ENCODE data around the gene CATSPERE. TPM values are rescaled to one million over a fixed set of nuclear protein-coding genes. Genes with fewer than 3 reads are reported as not detected.

Gene CATSPERE
- total and polyA plus RNA-seq, 10 donors: 0.50 to 4.0 (median 1.1) TPM

DNA sequence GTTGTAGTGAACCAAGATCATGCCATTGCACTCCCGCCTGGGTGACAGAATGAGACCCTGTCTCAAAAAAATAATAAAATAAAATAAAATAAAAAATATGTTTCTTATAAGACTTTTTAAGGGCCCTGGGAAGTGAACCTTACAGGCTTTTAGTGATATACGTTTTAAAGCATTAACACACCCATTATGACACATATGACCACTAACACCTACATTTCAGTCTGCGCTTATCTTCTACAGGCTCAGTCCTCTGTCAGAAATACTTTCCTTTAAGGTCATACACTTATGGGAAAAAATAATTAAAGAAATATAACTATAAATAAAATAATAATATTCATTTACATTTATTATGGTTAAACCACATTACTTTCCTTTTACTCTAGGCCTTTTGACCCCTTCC, 31.3 kb upstream of the CATSPERE start:
- no peaks in the 10 kb centered on the region for H3K27me3 ChIP-seq (replicated peaks in 1 of 7)
- TF ChIP-seq POLR2A (IDR thresholded peaks at IDR 0.05): no peak
- TF ChIP-seq POLR2AphosphoS5 (IDR thresholded peaks at IDR 0.05): no peak
- TF ChIP-seq, protein P1, sequence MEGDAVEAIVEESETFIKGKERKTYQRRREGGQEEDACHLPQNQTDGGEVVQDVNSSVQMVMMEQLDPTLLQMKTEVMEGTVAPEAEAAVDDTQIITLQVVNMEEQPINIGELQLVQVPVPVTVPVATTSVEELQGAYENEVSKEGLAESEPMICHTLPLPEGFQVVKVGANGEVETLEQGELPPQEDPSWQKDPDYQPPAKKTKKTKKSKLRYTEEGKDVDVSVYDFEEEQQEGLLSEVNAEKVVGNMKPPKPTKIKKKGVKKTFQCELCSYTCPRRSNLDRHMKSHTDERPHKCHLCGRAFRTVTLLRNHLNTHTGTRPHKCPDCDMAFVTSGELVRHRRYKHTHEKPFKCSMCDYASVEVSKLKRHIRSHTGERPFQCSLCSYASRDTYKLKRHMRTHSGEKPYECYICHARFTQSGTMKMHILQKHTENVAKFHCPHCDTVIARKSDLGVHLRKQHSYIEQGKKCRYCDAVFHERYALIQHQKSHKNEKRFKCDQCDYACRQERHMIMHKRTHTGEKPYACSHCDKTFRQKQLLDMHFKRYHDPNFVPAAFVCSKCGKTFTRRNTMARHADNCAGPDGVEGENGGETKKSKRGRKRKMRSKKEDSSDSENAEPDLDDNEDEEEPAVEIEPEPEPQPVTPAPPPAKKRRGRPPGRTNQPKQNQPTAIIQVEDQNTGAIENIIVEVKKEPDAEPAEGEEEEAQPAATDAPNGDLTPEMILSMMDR (IDR thresholded peaks at IDR 0.05 in 8 of 11, conservative IDR thresholded peaks at IDR 0.05 in 3 of 11): no peak
- H3K27ac ChIP-seq: no peak overlapping the region
- peaks cover 0 to 21% (median 6%) of the 10 kb centered on the region in 6 donors for H3K4me1 ChIP-seq
- WGBS, 5 donors: 74 to 94% (median 91%) methylated on average over 3 of the region's 3 CpGs
- DNase-seq: no peak
- H3K36me3 ChIP-seq: peaks cover 0 to 75% (median 32%) of the 10 kb centered on the region in 6 donors
- H3K9me3 ChIP-seq: no peaks in the 10 kb centered on the region
- intact Hi-C loops (cut with DNase I; ENCODE audit: low total_unique reads): no loop called here
- no peak overlapping the region for H3K4me3 ChIP-seq

DNA sequence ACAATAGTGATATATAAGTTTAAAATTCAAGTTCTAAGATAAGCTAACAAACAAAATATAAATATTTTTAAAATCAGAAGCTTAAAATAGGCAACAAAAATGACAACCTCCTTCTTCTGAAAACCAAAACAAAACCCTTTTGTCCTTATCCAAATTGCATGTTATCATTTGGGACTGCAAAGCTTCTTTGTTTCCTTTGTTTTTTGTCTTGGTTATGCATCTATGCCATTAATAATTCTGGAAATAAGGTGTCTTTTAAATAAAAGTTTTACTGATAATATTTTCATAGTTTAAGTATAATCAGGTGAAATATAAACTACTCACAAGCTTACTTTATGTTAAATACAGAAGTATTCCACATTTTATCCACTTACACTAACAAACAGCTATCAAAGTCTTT, 29.9 kb upstream of the CATSPERE start:
- DNase-seq: no peak
- no peak overlapping the region for H3K4me3 ChIP-seq
- TF ChIP-seq POLR2A (IDR thresholded peaks at IDR 0.05): no peak
- TF ChIP-seq, protein P1 (IDR thresholded peaks at IDR 0.05 in 8 of 11, conservative IDR thresholded peaks at IDR 0.05 in 3 of 11): no peak
- TF ChIP-seq POLR2AphosphoS5 (IDR thresholded peaks at IDR 0.05): no peak
- no peaks in the 10 kb centered on the region for H3K27me3 ChIP-seq (replicated peaks in 1 of 7)
- H3K36me3 ChIP-seq: peaks cover 0 to 75% (median 37%) of the 10 kb centered on the region in 6 donors
- H3K4me1 ChIP-seq: peaks cover 0 to 21% (median 6%) of the 10 kb centered on the region in 6 donors
- H3K27ac ChIP-seq: no peak overlapping the region
- intact Hi-C loops (cut with DNase I; ENCODE audit: low total_unique reads): no loop called here
- H3K9me3 ChIP-seq: no peaks in the 10 kb centered on the region

DNA sequence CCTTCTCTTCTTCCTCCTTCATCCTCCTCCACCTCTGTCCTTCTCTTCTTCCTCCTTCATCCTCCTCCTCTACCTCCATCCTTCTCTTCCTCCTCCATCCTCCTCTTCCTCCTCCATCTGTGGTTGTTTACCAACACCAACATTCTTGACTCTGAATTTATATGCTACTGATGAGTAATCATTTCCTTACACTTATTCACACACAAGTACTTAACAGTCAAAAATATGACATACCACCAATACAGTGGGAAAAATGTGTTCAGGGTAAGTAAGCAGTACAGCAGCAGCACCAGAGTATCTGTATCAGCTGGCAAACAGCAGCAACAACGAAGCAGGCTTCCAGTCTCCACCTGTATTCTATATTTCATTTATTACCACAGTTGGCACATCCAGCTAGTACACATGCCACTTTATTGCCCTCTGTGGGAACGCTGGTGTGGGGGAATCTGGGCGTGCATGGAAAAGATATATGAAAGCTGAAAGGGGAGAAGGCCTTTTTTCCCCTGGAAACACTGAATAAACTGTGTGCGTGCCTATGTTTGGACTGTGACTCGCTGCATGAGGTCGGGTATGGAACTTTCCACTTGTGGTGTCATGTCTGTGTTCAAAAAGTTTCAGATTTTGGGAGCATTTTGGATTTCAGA, 25.4 kb upstream of the CATSPERE start:
- Histone ChIP-seq H3K27me3 (replicated peaks in 1 of 7) (no peaks in the 10 kb centered on the region), H3K27ac (no peak overlapping the region), H3K36me3 (peaks cover 0 to 81% (median 38%) of the 10 kb centered on the region in 6 donors), H3K4me3 (no peak overlapping the region), H3K4me1 (peaks cover 0 to 25% (median 4%) of the 10 kb centered on the region in 6 donors), H3K9me3 (no peaks in the 10 kb centered on the region)
- TF ChIP-seq, protein P1 (IDR thresholded peaks at IDR 0.05 in 8 of 11, conservative IDR thresholded peaks at IDR 0.05 in 3 of 11): no peak
- no peak for TF ChIP-seq POLR2AphosphoS5 (IDR thresholded peaks at IDR 0.05)
- TF ChIP-seq POLR2A (IDR thresholded peaks at IDR 0.05): no peak
- intact Hi-C loops (cut with DNase I; ENCODE audit: low total_unique reads): no loop called here
- 84 to 93% (median 89%) methylated on average over 6 of the region's 6 CpGs for WGBS, 5 donors
- no peak for DNase-seq

DNA sequence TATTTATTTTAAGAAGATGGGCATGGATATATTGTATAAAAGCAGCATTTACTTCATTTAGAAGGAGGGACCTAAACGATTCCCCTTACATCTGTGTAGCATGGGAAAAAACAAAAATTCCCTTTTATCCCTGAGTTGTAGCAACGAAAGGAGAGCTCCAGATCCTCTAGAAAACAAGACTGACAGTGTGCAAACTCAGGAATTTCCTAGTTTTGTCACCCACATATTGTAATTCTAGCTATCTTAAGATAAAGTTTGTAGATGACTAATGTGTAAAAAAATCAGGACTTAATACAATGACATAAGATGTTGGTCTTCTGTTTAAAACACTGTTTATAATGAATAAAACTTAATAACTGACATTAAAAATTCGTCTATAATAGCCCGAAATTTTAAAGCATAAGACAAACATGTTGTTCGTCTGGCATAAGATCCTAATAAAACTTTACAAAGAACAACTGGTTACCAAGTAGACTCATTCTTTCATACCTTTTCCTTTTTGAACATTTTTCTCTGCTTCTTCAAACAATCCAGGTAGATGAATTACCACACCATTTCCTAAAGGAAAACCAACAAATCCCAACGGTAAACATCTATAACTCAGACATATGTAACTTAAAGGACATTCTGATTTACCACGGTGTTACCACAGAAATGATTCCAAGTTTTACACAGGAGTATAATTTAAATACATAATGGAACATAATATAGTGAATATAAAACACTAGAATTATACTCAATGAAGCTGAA, 24.6 kb upstream of the CATSPERE start:
- TF ChIP-seq POLR2AphosphoS5 (IDR thresholded peaks at IDR 0.05) (no peak), POLR2A (IDR thresholded peaks at IDR 0.05) (no peak)
- TF ChIP-seq, protein P1 (IDR thresholded peaks at IDR 0.05 in 8 of 11, conservative IDR thresholded peaks at IDR 0.05 in 3 of 11): no peak
- no peaks in the 10 kb centered on the region for H3K27me3 ChIP-seq (replicated peaks in 1 of 7)
- no peaks in the 10 kb centered on the region for H3K9me3 ChIP-seq
- peaks cover 0 to 25% (median 4%) of the 10 kb centered on the region in 6 donors for H3K4me1 ChIP-seq
- intact Hi-C loops (cut with DNase I; ENCODE audit: low total_unique reads): no loop called here
- H3K36me3 ChIP-seq: peaks cover 0 to 73% (median 32%) of the 10 kb centered on the region in 6 donors
- DNase-seq: no peak
- no peak overlapping the region for H3K27ac ChIP-seq
- no peak overlapping the region for H3K4me3 ChIP-seq
- 84 to 93% (median 86%) methylated on average over 7 of the region's 7 CpGs for WGBS, 5 donors
